ENCODE results near the gene TAOK2. TPM values are rescaled to one million over a fixed set of nuclear protein-coding genes. Genes with fewer than 3 reads are reported as not detected.
"Not testable (repeated sequence)": the region's sequence is repeated elsewhere in the genome, so short reads cannot be mapped to it uniquely, and the experiment has no call there.

The TAOK2 gene
- total RNA-seq, 2 donors from 2014 or later = 29.6 to 52.7 TPM

GRCh38 chr16:30006095-30006473 lies 32.4 kb downstream of the TAOK2 start:
- H3K36me3 Mint-ChIP-seq = no peaks in the 10 kb centered on the region
- no peak overlapping the region for H3K27ac Mint-ChIP-seq
- DNase-seq (ENCODE audit: low spot score in 2 of 2) = no peak
- H3K9me3 Mint-ChIP-seq = no peaks in the 10 kb centered on the region
- ATAC-seq = no peak

- DNase-seq (ENCODE audit: low spot score in 2 of 2) (no peak), ATAC-seq (no peak)
- no peaks in the 10 kb centered on the region for H3K36me3 Mint-ChIP-seq
- no peak overlapping the region for H3K27ac Mint-ChIP-seq
- no peaks in the 10 kb centered on the region for H3K9me3 Mint-ChIP-seq
Measured at GRCh38 chr16:30006659-30007377, 33.1 kb downstream of the TAOK2 start.

DNA sequence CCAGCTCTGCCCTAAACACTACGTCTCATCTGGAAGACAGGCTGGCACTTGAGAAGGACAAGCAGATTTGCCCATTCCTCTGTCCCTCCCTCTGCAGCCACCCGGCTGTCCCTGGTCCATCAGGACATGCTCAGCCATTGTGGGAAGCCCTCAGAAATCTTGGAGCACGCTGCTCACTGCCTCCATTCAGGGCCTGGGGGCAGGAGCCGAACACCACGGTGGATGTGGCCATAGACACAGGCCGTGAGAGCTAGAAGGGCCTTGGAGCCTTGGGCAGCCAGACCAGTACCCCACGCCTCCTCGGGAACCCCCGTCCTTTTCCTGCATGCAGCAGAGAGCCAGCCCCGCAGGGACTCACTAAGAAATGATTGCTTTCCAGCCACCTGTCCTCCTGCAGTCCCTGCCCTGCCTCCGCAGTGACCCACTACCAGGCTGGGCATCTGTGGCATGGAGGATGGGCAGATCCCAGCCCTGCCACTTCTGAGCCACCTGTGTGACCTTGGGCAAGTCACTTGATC lies 33.8 kb downstream of the TAOK2 start:
- H3K9me3 Mint-ChIP-seq = no peaks in the 10 kb centered on the region
- H3K27ac Mint-ChIP-seq = peak overlapping the region; percentile 22 to 59
- ATAC-seq (no peak), DNase-seq (ENCODE audit: low spot score in 2 of 2) (no peak)
- no peaks in the 10 kb centered on the region for H3K36me3 Mint-ChIP-seq

DNA sequence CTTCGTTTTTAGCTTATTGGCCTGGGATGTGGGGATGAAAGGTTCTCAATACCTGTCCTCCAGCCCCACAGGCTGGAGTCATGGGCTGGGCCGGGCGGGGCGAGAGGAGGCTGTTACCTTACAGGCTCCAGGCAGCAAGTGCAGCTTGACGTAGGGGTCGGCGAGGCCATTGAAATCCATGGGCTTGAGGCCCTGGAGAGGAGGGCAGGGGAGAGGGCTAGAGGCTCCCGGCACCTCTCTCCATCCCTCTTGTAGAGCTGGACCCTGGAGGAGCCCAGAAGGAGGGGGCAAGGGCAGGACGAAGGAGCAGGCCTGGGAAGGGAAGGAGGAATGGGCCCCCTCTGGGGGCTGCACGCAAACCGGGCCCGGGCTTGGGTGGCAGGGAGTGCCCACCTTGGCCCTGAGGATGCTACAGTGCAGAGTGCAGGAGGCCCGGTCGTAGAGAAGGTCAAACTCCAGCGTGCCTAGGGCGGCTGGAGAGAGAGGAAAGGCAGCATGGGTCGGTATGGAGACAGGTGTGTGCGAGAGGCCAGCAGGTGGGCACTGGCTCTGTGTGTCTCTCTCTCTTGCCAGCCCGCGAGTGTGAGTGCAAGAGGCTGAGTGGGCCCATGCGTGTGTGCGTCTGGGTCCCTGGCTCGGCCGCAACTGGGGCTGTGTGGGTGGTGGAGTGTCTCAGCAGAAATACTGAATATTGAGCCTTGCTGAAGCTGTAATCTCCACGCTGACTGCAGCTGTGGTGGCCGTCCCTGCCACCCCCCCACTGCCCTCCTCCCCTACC lies 35.6 kb downstream of the TAOK2 start:
- no peak for ATAC-seq
- Mint-ChIP-seq H3K36me3 (no peaks in the 10 kb centered on the region), H3K9me3 (no peaks in the 10 kb centered on the region), H3K27ac (no peak overlapping the region)
- DNase-seq (ENCODE audit: low spot score in 2 of 2) = no peak

- Mint-ChIP-seq H3K36me3 (no peaks in the 10 kb centered on the region), H3K9me3 (no peaks in the 10 kb centered on the region), H3K27ac (no peak overlapping the region)
- no peak for DNase-seq (ENCODE audit: low spot score in 2 of 2)
- ATAC-seq = peak in 1 of 2 donors; percentile 29
Measured at GRCh38 chr16:30009990-30010843, 36.5 kb downstream of the TAOK2 start.

DNA sequence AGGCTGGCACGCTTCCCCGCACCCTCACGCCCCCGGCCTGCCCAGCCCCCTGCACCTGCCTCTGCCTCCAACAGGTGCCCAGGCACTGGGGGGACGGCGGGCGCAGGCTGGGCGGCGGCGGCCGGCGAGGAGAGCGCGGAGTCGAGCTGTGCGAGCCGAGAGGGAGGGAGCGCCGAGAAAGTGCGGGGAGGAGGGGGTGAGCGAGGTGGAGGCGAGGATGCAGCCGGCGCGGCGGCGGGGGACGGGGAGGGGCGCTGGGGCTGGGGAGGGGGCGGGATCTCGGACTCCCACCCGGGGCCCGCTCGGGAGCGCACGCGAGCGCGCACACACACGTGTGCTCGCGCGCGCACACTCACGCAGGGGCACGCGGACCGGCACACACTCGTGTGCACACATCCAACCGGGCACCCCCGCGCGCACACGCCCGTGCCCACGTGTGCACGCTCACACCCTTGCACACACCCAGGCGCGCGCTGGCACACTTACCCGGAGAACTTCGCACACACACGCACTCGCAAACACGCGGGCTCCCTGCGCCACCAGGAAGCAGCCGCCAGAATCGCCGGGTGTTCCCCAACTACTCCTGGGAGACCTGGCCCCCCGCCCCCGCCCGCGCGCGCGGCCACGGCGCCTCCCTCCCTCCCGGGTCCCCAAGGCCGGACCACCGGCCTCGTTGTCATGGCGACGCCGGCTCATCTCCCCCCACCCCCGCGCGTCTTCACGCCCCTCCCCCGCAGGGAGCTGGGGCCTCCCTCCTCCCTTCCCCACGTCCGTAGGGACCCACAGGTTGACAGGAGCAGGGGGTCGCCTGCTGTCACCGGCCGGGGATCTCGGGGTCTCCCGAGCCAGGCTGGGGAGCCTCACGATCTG lies 37.4 kb downstream of the TAOK2 start, which contains the start of gene DOC2A:
Gene DOC2A, minus strand, starts transcription at position 184 of the 870 bp plus-strand sequence. CDS start 805 bp downstream, outside the sequence.
- DNase-seq (ENCODE audit: low spot score in 2 of 2) (no peak), ATAC-seq (peak; percentile 33 to 59)
- Mint-ChIP-seq H3K27ac (no peak within 1 kb of the TSS), H3K36me3 (no peaks in the 10 kb centered on the region), H3K9me3 (no peaks in the 10 kb centered on the region)

DNA sequence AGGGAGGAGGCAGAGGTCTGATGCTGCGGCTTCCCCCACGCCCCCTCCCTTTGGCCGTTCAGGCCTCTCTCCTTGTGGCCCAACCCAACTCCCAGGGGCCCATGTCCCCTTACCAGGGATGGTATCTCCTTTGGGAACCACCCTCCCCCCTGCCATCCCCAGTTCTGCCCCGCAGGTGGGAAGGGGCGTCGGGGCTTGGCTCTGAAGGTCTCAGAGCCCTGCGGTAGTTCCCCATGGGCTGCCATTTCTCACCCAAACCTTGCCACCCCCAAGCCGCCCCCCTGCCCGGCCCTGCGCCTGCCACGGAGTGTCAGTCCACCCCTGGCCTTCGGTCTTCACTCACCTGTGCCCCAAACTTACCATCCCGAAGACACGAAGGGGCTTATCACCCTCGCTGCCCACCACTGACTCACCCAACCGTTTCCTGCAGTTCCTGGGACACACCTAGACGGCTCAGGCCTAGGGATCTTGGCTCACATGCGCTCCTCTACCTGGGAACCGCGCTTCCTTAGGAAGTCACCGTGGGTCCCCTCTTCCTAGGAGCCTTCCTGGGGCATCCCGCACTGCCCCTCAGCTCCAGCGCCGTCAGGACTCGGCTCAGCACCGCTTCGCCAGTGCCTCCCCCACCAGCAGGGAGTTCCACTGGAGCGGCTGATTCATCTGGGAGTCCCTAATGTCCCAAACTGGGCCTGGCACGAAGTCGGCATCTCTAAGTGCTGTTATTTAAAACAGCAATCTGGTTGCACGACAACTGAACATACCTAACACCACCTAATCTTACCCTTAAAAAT lies 38.2 kb downstream of the TAOK2 start:
- Mint-ChIP-seq H3K27ac (peak overlapping the region in 1 of 2 donors; percentile 17), H3K36me3 (no peaks in the 10 kb centered on the region), H3K9me3 (no peaks in the 10 kb centered on the region)
- DNase-seq (ENCODE audit: low spot score in 2 of 2) (no peak), ATAC-seq (no peak)

GRCh38 chr16:30012598-30012997 lies 38.9 kb downstream of the TAOK2 start:
- H3K27ac Mint-ChIP-seq; H3K9me3 Mint-ChIP-seq; DNase-seq (ENCODE audit: low spot score in 2 of 2); ATAC-seq; H3K36me3 Mint-ChIP-seq: not testable (repeated sequence)

DNA sequence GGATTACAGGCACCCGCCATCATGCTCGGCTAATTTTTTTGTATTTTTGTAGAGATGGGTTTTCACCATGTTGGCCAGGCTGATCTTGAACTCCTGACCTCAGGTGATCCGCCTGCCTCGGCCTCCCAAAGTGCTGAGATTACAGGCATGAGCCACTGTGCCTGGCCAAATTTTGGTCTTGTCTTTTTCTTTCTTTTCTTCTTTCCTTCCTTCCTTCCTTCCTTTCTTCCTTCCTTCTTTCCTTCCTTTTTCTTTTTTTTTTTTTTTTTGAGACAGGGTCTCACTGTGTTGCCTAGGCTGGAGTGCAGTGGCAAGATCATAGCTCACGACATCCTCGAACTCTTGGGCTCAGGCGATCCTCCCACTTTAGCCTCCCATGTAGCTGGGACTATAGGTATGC lies 41.8 kb downstream of the TAOK2 start:
- not testable (repeated sequence) for DNase-seq (ENCODE audit: low spot score in 2 of 2); H3K27ac Mint-ChIP-seq; ATAC-seq; H3K9me3 Mint-ChIP-seq; H3K36me3 Mint-ChIP-seq

GRCh38 chr16:30016555-30017276 lies 43.0 kb downstream of the TAOK2 start:
- no peaks in the 10 kb centered on the region for H3K36me3 Mint-ChIP-seq
- no peak overlapping the region for H3K27ac Mint-ChIP-seq
- H3K9me3 Mint-ChIP-seq = no peaks in the 10 kb centered on the region
- DNase-seq (ENCODE audit: low spot score in 2 of 2) (no peak), ATAC-seq (no peak)

GRCh38 chr16:30017277-30017656 lies 43.6 kb downstream of the TAOK2 start:
- Mint-ChIP-seq H3K9me3 (no peaks in the 10 kb centered on the region), H3K27ac (no peak overlapping the region), H3K36me3 (no peaks in the 10 kb centered on the region)
- ATAC-seq (no peak), DNase-seq (ENCODE audit: low spot score in 2 of 2) (no peak)

DNA sequence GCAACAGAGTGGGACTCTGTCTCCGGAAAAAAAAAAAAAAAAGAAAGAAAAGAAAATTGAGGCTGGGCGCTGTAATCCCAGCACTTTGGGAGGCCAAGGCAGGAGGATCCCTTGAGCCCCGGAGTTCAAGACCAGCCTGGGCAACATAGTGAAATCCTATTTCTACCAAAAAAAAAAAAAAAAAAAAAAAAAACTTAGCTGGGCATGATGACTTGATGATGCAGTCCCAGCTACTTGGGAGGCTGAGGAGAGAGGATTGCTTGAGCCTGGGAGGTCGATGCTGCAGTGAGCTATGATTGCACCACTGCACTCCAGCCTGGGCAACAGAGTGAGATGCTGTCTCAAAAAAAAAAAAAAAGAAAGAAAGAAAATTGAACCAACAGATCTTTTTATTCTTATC lies 44.3 kb downstream of the TAOK2 start:
- not testable (repeated sequence) for DNase-seq (ENCODE audit: low spot score in 2 of 2); ATAC-seq; H3K36me3 Mint-ChIP-seq; H3K9me3 Mint-ChIP-seq; H3K27ac Mint-ChIP-seq

- Mint-ChIP-seq H3K36me3 (no peaks in the 10 kb centered on the region), H3K9me3 (no peaks in the 10 kb centered on the region), H3K27ac (no peak overlapping the region)
- DNase-seq (ENCODE audit: low spot score in 2 of 2) (no peak), ATAC-seq (peak; percentile 34 to 35)
Measured at GRCh38 chr16:30018731-30019158, 45.1 kb downstream of the TAOK2 start.

DNA sequence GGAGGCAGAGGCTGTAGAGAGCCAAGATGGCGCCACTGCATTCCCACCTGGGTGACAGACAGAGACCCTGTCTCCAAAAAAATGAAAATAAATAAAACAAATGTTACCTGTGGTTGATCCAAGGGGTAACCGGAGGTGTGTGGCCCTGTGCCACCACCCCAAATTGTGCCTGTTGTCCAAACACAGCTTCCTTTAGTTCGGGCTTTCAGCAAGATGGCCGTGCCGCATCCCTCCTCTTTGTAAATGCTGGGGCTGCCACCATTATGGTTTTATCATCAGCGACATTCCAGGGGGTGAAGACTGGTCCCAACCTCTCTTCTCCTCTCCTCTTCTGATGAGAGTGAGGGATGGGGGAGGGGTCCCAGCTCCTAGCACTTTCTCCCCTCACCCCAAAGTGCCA lies 49.2 kb downstream of the TAOK2 start, which contains the start of gene C16orf92:
Gene C16orf92, plus strand, starts transcription at position 312 of the 400 bp plus-strand sequence. CDS start 143 bp downstream, outside the sequence.
- no peaks in the 10 kb centered on the region for H3K36me3 Mint-ChIP-seq

More for the DNA sequence above, 49.2 kb downstream of the TAOK2 start, which contains the start of gene C16orf92:
- no peak for ATAC-seq
- Mint-ChIP-seq H3K9me3 (no peaks in the 10 kb centered on the region), H3K27ac (peak within 1 kb of the TSS; percentile 29 to 80)
- DNase-seq (ENCODE audit: low spot score in 2 of 2) = no peak
